A549 (cell line): Measurements from ENCODE around the gene BCKDHA. TPM values are rescaled to one million over a fixed set of nuclear protein-coding genes. Genes with fewer than 3 reads are reported as not detected.

Source experiments
- ATAC-seq, 2 experiments: fragments of 200-7000 bp in 1 of 2; fragments of >200 bp in 1 of 2; cut with Nextera tagmentation in 1 of 2; cut with Tn5 transposase in 1 of 2; 3 replicates each; pipeline versions ENCODE4 v1.8.0 to v1.9.1; 2018 to 2020; ENCODE audit warnings: mild to moderate bottlenecking in 1 of 2, moderate library complexity in 1 of 2
- CTCF ChIA-PET: fragments of 300-600 bp; sonication (Branson Sonifier 250); formaldehyde crosslinking; extraction: SDS; loops from one replicate; lab custom pipeline; 2021; ENCODE audit warnings: antibody characterized with exemption, inconsistent platforms; lab: Yijun Ruan, JAX
- POLR2A ChIA-PET: fragments of 350-600 bp; formaldehyde crosslinking; extraction: SDS; loops from one replicate; lab custom pipeline; 2021; ENCODE audit warnings: antibody characterized with exemption, inconsistent platforms; lab: Yijun Ruan, JAX
- DNase-seq, 2 experiments: peaks; one replicate each; pipeline versions ENCODE4 v3.0.0 to v3.0.0-alpha.2; 2011 to 2016; ENCODE audit warnings: low read depth in 1 of 2, low spot score in 1 of 2
- FAIRE-seq: peaks from 2 replicates; lab custom pipeline; 2011; peaks lifted over from hg19 to GRCh38; lab: Jason Lieb, UNC
- H3K27ac ChIP-seq, 2 experiments: fragments of >200 bp; sonication (Bioruptor Twin); formaldehyde crosslinking; 3 replicates each; pipeline ENCODE4 v1.5.1; 2016 to 2017
- H3K4me1 ChIP-seq: fragments of >200 bp; sonication (Bioruptor Twin); formaldehyde crosslinking; 3 replicates; pipeline ENCODE4 v1.6.1; 2016
- H3K4me2 ChIP-seq: fragments of >200 bp; sonication (Bioruptor Twin); formaldehyde crosslinking; 3 replicates; pipeline ENCODE4 v1.6.1; 2016
- H3K4me3 ChIP-seq: fragments of >200 bp; sonication (Bioruptor Twin); formaldehyde crosslinking; 3 replicates; pipeline ENCODE4 v1.5.1; 2016
- H3K9me3 ChIP-seq: fragments of >200 bp; sonication (Bioruptor Twin); formaldehyde crosslinking; 3 replicates; pipeline ENCODE4 v1.6.1; 2016
- ATOH8 ChIP-seq: fragments of 250-450 bp; sonication (Bioruptor Pico); IDR thresholded peaks from 2 replicates; pipeline ENCODE4 v1.5.0; 2020; ENCODE audit warnings: low read depth, mild to moderate bottlenecking, moderate library complexity
- BHLHE40 ChIP-seq: IDR thresholded peaks from 2 replicates; pipeline ENCODE4 v1.6.1; 2012; ENCODE audit warnings: low read depth, low read length, inconsistent platforms
- CBX2 ChIP-seq: fragments of 200-600 bp; sonication (generic); IDR thresholded peaks from 2 replicates; pipeline ENCODE4 v1.6.1; 2016; ENCODE audit warnings: low read depth, mild to moderate bottlenecking, borderline replicate concordance
- CEBPB ChIP-seq, 2 experiments: fragments of >200 bp in 1 of 2; sonication (Bioruptor Twin) in 1 of 2; formaldehyde crosslinking in 1 of 2; IDR thresholded peaks; 2 replicates each; pipeline ENCODE4 v1.6.1; 2012 to 2016
- CTCF ChIP-seq: fragments of >200 bp; sonication (Bioruptor Twin); formaldehyde crosslinking; IDR thresholded peaks from 3 replicates; pipeline ENCODE4 v1.5.1; 2016
- E2F6 ChIP-seq: IDR thresholded peaks from 2 replicates; pipeline ENCODE4 v1.6.1; 2012; ENCODE audit warnings: low read depth, borderline replicate concordance
- EHF ChIP-seq: fragments of 250-450 bp; sonication (Bioruptor Pico); IDR thresholded peaks from 2 replicates; pipeline ENCODE4 v1.5.0; 2020; ENCODE audit warnings: mild to moderate bottlenecking
- EHMT2 ChIP-seq: fragments of 200-600 bp; sonication (generic); IDR thresholded peaks from 2 replicates; pipeline ENCODE4 v1.6.1; 2016; ENCODE audit warnings: antibody characterized with exemption, low read depth, mild to moderate bottlenecking, moderate library complexity
- ESRRA ChIP-seq: fragments of 150-350 bp; IDR thresholded peaks from 2 replicates; pipeline ENCODE4 v1.6.1; 2014; ENCODE audit warnings: mild to moderate bottlenecking, low read length, borderline replicate concordance
- FOSB ChIP-seq: fragments of 250-450 bp; sonication (Bioruptor Pico); IDR thresholded peaks from 2 replicates; pipeline ENCODE4 v1.5.0; 2020; ENCODE audit warnings: mild to moderate bottlenecking, moderate library complexity
- FOSL2 ChIP-seq, 2 experiments: fragments of 450-650 bp in 1 of 2; fragments of >200 bp in 1 of 2; sonication (Bioruptor Twin) in 1 of 2; formaldehyde crosslinking; IDR thresholded peaks; 2 replicates each; pipeline versions ENCODE4 v1.5.0 to v1.6.1; 2016 to 2020; ENCODE audit warnings: mild to moderate bottlenecking in 1 of 2, moderate library complexity in 1 of 2
- FOXS1 ChIP-seq: fragments of 250-450 bp; sonication (Bioruptor Pico); IDR thresholded peaks from 2 replicates; pipeline ENCODE4 v1.5.0; 2020; ENCODE audit warnings: mild to moderate bottlenecking, moderate library complexity
- HES2 ChIP-seq: fragments of >200 bp; sonication (Bioruptor Twin); formaldehyde crosslinking; IDR thresholded peaks from 2 replicates; pipeline ENCODE4 v1.6.1; 2016
- HEYL ChIP-seq: fragments of 250-450 bp; sonication (Bioruptor Pico); IDR thresholded peaks from 2 replicates; pipeline ENCODE4 v1.8.0; 2021; ENCODE audit warnings: mild to moderate bottlenecking, moderate library complexity
- HOXA7 ChIP-seq: fragments of 250-450 bp; sonication (Bioruptor Pico); IDR thresholded peaks from 2 replicates; pipeline ENCODE4 v1.5.0; 2020; ENCODE audit warnings: mild to moderate bottlenecking, moderate library complexity
- HOXB5 ChIP-seq: fragments of 250-450 bp; sonication (Bioruptor Pico); IDR thresholded peaks from 2 replicates; pipeline ENCODE4 v1.5.0; 2020; ENCODE audit warnings: mild to moderate bottlenecking, moderate library complexity
- JUNB ChIP-seq: fragments of >200 bp; sonication (Bioruptor Twin); formaldehyde crosslinking; IDR thresholded peaks from 2 replicates; pipeline ENCODE4 v1.6.1; 2016
- KDM1A ChIP-seq: fragments of 200-600 bp; sonication (generic); IDR thresholded peaks from 2 replicates; pipeline ENCODE4 v1.6.1; 2016; ENCODE audit warnings: low read depth, mild to moderate bottlenecking
- MAZ ChIP-seq: fragments of 150-350 bp; IDR thresholded peaks from 2 replicates; pipeline ENCODE4 v1.6.1; 2014; ENCODE audit warnings: antibody characterized with exemption, low read depth, low read length, borderline replicate concordance
- MYC ChIP-seq: IDR thresholded peaks from 2 replicates; pipeline ENCODE4 v1.6.1; 2012; ENCODE audit warnings: mild to moderate bottlenecking, inconsistent platforms, low read length, improper control_type of control experiment, borderline replicate concordance
- NPAS2 ChIP-seq: fragments of 250-450 bp; sonication (Bioruptor Pico); IDR thresholded peaks from 2 replicates; pipeline ENCODE4 v1.8.0; 2022; ENCODE audit warnings: mild to moderate bottlenecking, moderate library complexity, borderline replicate concordance
- POLR2A ChIP-seq: IDR thresholded peaks from 2 replicates; pipeline ENCODE4 v1.6.1; 2012; ENCODE audit warnings: mild to moderate bottlenecking, low read length
- POLR2AphosphoS2 ChIP-seq: conservative IDR thresholded peaks from 2 replicates; pipeline ENCODE4 v1.6.1; 2012; ENCODE audit warnings: low read length, improper control_type of control experiment, inconsistent platforms
- RAD21 ChIP-seq, 2 experiments: fragments of >200 bp in 1 of 2; sonication (Bioruptor Twin) in 1 of 2; formaldehyde crosslinking in 1 of 2; IDR thresholded peaks in 1 of 2; conservative IDR thresholded peaks in 1 of 2; 2 replicates in 1 of 2; 3 replicates in 1 of 2; pipeline ENCODE4 v1.6.1; 2012 to 2018; ENCODE audit warnings: inconsistent platforms in 1 of 2
- RCOR1 ChIP-seq: fragments of 150-350 bp; IDR thresholded peaks from 2 replicates; pipeline ENCODE4 v1.6.1; 2014; ENCODE audit warnings: antibody characterized with exemption, low read length, low read depth
- REST ChIP-seq: fragments of 200-600 bp; sonication (generic); IDR thresholded peaks from 2 replicates; pipeline ENCODE4 v1.6.1; 2016; ENCODE audit warnings: antibody characterized with exemption, mild to moderate bottlenecking, moderate library complexity
- RFX5 ChIP-seq: fragments of 450-650 bp; IDR thresholded peaks from 2 replicates; pipeline ENCODE4 v1.7.1; 2014; ENCODE audit warnings: antibody characterized with exemption, mild to moderate bottlenecking, moderate library complexity
- RNF2 ChIP-seq: fragments of 200-600 bp; sonication (generic); IDR thresholded peaks from 2 replicates; pipeline ENCODE4 v1.6.1; 2016; ENCODE audit warnings: low read depth, mild to moderate bottlenecking, antibody characterized with exemption, moderate library complexity, borderline replicate concordance
- SREBF2 ChIP-seq: fragments of 450-650 bp; IDR thresholded peaks from 2 replicates; pipeline ENCODE4 v1.6.1; 2014; ENCODE audit warnings: mild to moderate bottlenecking, moderate library complexity
- TFCP2L1 ChIP-seq: fragments of 250-450 bp; sonication (Bioruptor Pico); IDR thresholded peaks from 2 replicates; pipeline ENCODE4 v1.5.0; 2021; ENCODE audit warnings: mild to moderate bottlenecking
- USF2 ChIP-seq: fragments of 450-650 bp; IDR thresholded peaks from 2 replicates; pipeline ENCODE4 v1.6.1; 2014; ENCODE audit warnings: antibody characterized with exemption
- ZNF302 ChIP-seq: fragments of 250-450 bp; sonication (Bioruptor Pico); IDR thresholded peaks from 2 replicates; pipeline ENCODE4 v1.9.0; 2021; ENCODE audit warnings: inconsistent platforms, mild to moderate bottlenecking, moderate library complexity
- WGBS: methylation state at CpG from one replicate; pipeline ENCODE4 v1.1.6; 2017; ENCODE audit errors: missing lambda C conversion rate; 5-methylcytosine and 5-hydroxymethylcytosine counted together
- polyA plus RNA-seq, 4 experiments: library from polyadenylated mRNA; depleted of rRNA in 3 of 4; stranded (reverse); fragments of >200 nt; fragmentation: RNase III in 1 of 4; extraction: RNeasy Plus Mini Kit Qiagen cat#74134 plus additional on column Dnase treatment in 1 of 4; gene quantifications; 2 replicates in 3 of 4; 3 replicates in 1 of 4; pipeline ENCODE4 v1.2.3, GENCODE V29; 2011 to 2017

BCKDHA gene
- polyA plus RNA-seq, 2 of the 4 experiments (the other 2 are of a cell fraction), result 42.9 to 44.4 TPM

- peak; percentile 99 for FAIRE-seq
- TF ChIP-seq EHMT2, result no peak; the same call in 1 of the 2 replicates
- TF ChIP-seq RCOR1, result no peak
- TF ChIP-seq POLR2AphosphoS2, result 0 out of 2 replicates have a peak, but pooled peaks have one; percentile 14
- TF ChIP-seq NPAS2 (CRISPR knock-in tag), result no peak
- TF ChIP-seq ATOH8 (CRISPR knock-in tag), result no peak
- TF ChIP-seq SREBF2, result no peak
- TF ChIP-seq USF2, result no peak
- no peak for TF ChIP-seq HEYL (CRISPR knock-in tag)
- TF ChIP-seq KDM1A, result no peak
- no peak for TF ChIP-seq TFCP2L1 (CRISPR knock-in tag)
- no peak for TF ChIP-seq RNF2
- TF ChIP-seq RAD21 (conservative IDR thresholded peaks at IDR 0.05 in 1 of 2, IDR thresholded peaks at IDR 0.05 in 1 of 2), result no peak
- TF ChIP-seq MAZ, result no peak; the same call in 1 of the 2 replicates
- no peak for TF ChIP-seq HOXA7 (CRISPR knock-in tag)
- no peak for TF ChIP-seq CEBPB (IDR thresholded peaks at IDR 0.05)
- peak; percentile 23; the same call in 1 of the 2 replicates for TF ChIP-seq REST
- TF ChIP-seq BHLHE40, result no peak
- no peak; the same call in 1 of the 2 replicates for TF ChIP-seq ESRRA
- no peak for TF ChIP-seq CBX2
- TF ChIP-seq FOSB, result no peak
- TF ChIP-seq FOSL2 (IDR thresholded peaks at IDR 0.05), result no peak
- no peak for TF ChIP-seq FOSL2 (CRISPR knock-in tag; IDR thresholded peaks at IDR 0.05)
- no peak for TF ChIP-seq HOXB5 (CRISPR knock-in tag)
- TF ChIP-seq HES2, result no peak
- no peak for TF ChIP-seq JUNB
- peak; percentile 73 for TF ChIP-seq RFX5
- 0 out of 2 replicates have a peak, but pooled peaks have one; percentile 59 for TF ChIP-seq E2F6
- TF ChIP-seq CTCF, result no peak
- no peak for TF ChIP-seq EHF (CRISPR knock-in tag)
- TF ChIP-seq FOXS1 (CRISPR knock-in tag), result no peak
- TF ChIP-seq ZNF302, result no peak
- peak; percentile 52 for TF ChIP-seq MYC
- peak; percentile 80 for TF ChIP-seq POLR2A
Measured at GRCh38 chr19:41363753-41364523, 33.7 kb upstream of the BCKDHA start, which contains the start of gene B9D2. Gene B9D2 (minus strand): TSS chr19:41364149. CDS start chr19:41363519, 630 bp downstream.

More at GRCh38 chr19:41363753-41364523, 33.7 kb upstream of the BCKDHA start, which contains the start of gene B9D2:
- peaks cover 49% of the 10 kb centered on the region for H3K4me1 ChIP-seq
- H3K27ac ChIP-seq, result peak within 1 kb of the TSS; percentile 92 to 94
- ChIA-PET CTCF (interaction anchor here (0.8 to 13.8 kb wide), 24 partner anchors 9 to 844 kb away, joined by 3 to 197 read pairs (median 4); partner anchors contain the start of genes CCDC97, DMAC2, TGFB1 and TMEM91), POLR2A (interaction anchor here (0.5 to 4.5 kb wide), 42 partner anchors 9 to 900 kb away, joined by 3 to 96 read pairs (median 4); partner anchors contain the start of genes ACTMAP, COQ8B, DMAC2 and ERICH4)
- DNase-seq, result peak; percentile 100
- ATAC-seq, result peak; percentile 89 to 93
- WGBS, result 2% methylated on average over 56 of the region's 56 CpGs
- H3K4me2 ChIP-seq, result peak within 1 kb of the TSS; percentile 82
- H3K4me3 ChIP-seq, result peak within 1 kb of the TSS; percentile 66
- H3K9me3 ChIP-seq, result no peaks in the 10 kb centered on the region
